Erythroblast (primary cell): ENCODE results near the gene NADSYN1.

Source experiments
- DNase-seq, 2 experiments: peaks; one replicate each; lab custom pipeline; 2025; lab: John Stamatoyannopoulos, UW
- GATA1 ChIP-seq: IDR thresholded peaks from 2 replicates; pipeline ENCODE4 v1.6.1; 2011; ENCODE audit warnings: low read depth, mild to moderate bottlenecking, control low read depth, low read length, moderate library complexity
- POLR2A ChIP-seq: IDR thresholded peaks from 2 replicates; pipeline ENCODE4 v1.6.1; 2011; ENCODE audit warnings: mild to moderate bottlenecking, low read length

NADSYN1 gene

GRCh38 chr11:71452199-71453036 lies 585 bp upstream of the NADSYN1 start:
- no peak for TF ChIP-seq GATA1
- TF ChIP-seq POLR2A, result no peak
- peak; percentile 45 to 55 for DNase-seq

- DNase-seq, result no peak
- TF ChIP-seq GATA1, result no peak
- TF ChIP-seq POLR2A, result no peak
These were observed 908 bp downstream of the NADSYN1 start for GRCh38 chr11:71453918-71454304.

- TF ChIP-seq GATA1, result no peak
- TF ChIP-seq POLR2A, result no peak
These were observed 1.6 kb downstream of the NADSYN1 start for GRCh38 chr11:71454470-71455113.

GRCh38 chr11:71456294-71456693 lies 3.3 kb downstream of the NADSYN1 start:
- no peak for DNase-seq
- TF ChIP-seq POLR2A (no peak), GATA1 (no peak)

More at GRCh38 chr11:71454470-71455113, 1.6 kb downstream of the NADSYN1 start:
- DNase-seq, result no peak

GRCh38 chr11:71456831-71457230 lies 3.8 kb downstream of the NADSYN1 start:
- DNase-seq, result no peak
- TF ChIP-seq GATA1, result no peak
- no peak for TF ChIP-seq POLR2A

GRCh38 chr11:71458146-71459070 lies 5.4 kb downstream of the NADSYN1 start:
- TF ChIP-seq GATA1 (no peak), POLR2A (no peak)
- no peak for DNase-seq

GRCh38 chr11:71459076-71459766 lies 6.2 kb downstream of the NADSYN1 start:
- no peak for DNase-seq
- TF ChIP-seq POLR2A (no peak), GATA1 (no peak)

- DNase-seq, result no peak
- TF ChIP-seq GATA1, result no peak
- TF ChIP-seq POLR2A, result no peak
These were observed 6.8 kb downstream of the NADSYN1 start for GRCh38 chr11:71459767-71460320.

- TF ChIP-seq GATA1 (no peak), POLR2A (no peak)
- DNase-seq, result no peak
These were observed 8.7 kb downstream of the NADSYN1 start for GRCh38 chr11:71461696-71462095.

- DNase-seq, result no peak
- TF ChIP-seq GATA1, result no peak
- TF ChIP-seq POLR2A, result no peak
These were observed 9.7 kb downstream of the NADSYN1 start for GRCh38 chr11:71462726-71463125.

- no peak for DNase-seq
- TF ChIP-seq POLR2A (no peak), GATA1 (no peak)
These were observed 10.6 kb downstream of the NADSYN1 start for GRCh38 chr11:71463331-71464211.

- DNase-seq, result no peak
- TF ChIP-seq POLR2A (no peak), GATA1 (no peak)
These were observed 12.1 kb downstream of the NADSYN1 start for GRCh38 chr11:71465054-71465453.
